Measurements from ENCODE around the gene RASAL2. TPM values are rescaled to one million over a fixed set of nuclear protein-coding genes. Genes with fewer than 3 reads are reported as not detected.

The RASAL2 gene
- total RNA-seq, 5 donors from 2014 or later (not counting 1 experiment from before 2014, with no cell fraction given): 0.05 to 0.19 (median 0.11) TPM; not detected in 1

GRCh38 chr1:178498896-178499675 lies 405.2 kb downstream of the RASAL2 start:
- H3K36me3 Mint-ChIP-seq: no peaks in the 10 kb centered on the region
- ChIA-PET POLR2A (interaction anchor here in 1 of 2 donors (0.5 kb wide), 1 partner anchor 20 kb away, joined by 3 read pairs; no protein-coding TSS in a partner anchor), CTCF (no interaction called here)
- no peak overlapping the region for H3K27ac ChIP-seq (ENCODE audit: low read length)
- no peaks in the 10 kb centered on the region for H3K9me3 Mint-ChIP-seq
- WGBS (ENCODE audit: insufficient coverage): 79% methylated on average over 11 of the region's 16 CpGs
- H3K27ac Mint-ChIP-seq: no peak overlapping the region
- no peaks in the 10 kb centered on the region for H3K4me1 Mint-ChIP-seq
- H3K27me3 Mint-ChIP-seq: peaks cover 5 to 12% of the 10 kb centered on the region in 2 donors
- no peak for DNase-seq
- H3K27me3 ChIP-seq (replicated peaks in 1 of 2; ENCODE audit: control insufficient read depth in 2 of 2, extremely low read depth in 1 of 2, insufficient read depth in 2 of 2, low read length in 1 of 2): peaks cover 0 to 27% of the 10 kb centered on the region in 2 experiments
- no peak overlapping the region for H3K4me3 ChIP-seq (ENCODE audit: control insufficient read depth in 1 of 2, extremely low read depth in 1 of 2, low read length in 1 of 2)
- H3K36me3 ChIP-seq (ENCODE audit: control insufficient read depth in 2 of 2, extremely low read depth in 1 of 2, insufficient read depth in 1 of 2, low read length in 1 of 2): no peaks in the 10 kb centered on the region
- H3K4me1 ChIP-seq (ENCODE audit: control insufficient read depth in 1 of 2, extremely low read depth in 1 of 2, insufficient read depth in 2 of 2, low read length in 2 of 2): no peaks in the 10 kb centered on the region
- H3K9me3 ChIP-seq: no peaks in the 10 kb centered on the region
- ATAC-seq (replicated peaks in 1 of 4): no peak
- H3K4me3 Mint-ChIP-seq: no peak overlapping the region

GRCh38 chr1:178500091-178500770 lies 406.3 kb downstream of the RASAL2 start:
- Mint-ChIP-seq H3K27ac (no peak overlapping the region), H3K9me3 (no peaks in the 10 kb centered on the region), H3K4me1 (no peaks in the 10 kb centered on the region), H3K4me3 (no peak overlapping the region), H3K36me3 (no peaks in the 10 kb centered on the region), H3K27me3 (peaks cover 5 to 17% of the 10 kb centered on the region in 2 donors)
- peaks cover 0 to 32% of the 10 kb centered on the region in 2 experiments for H3K27me3 ChIP-seq (replicated peaks in 1 of 2; ENCODE audit: control insufficient read depth in 2 of 2, extremely low read depth in 1 of 2, insufficient read depth in 2 of 2, low read length in 1 of 2)
- H3K9me3 ChIP-seq: no peaks in the 10 kb centered on the region
- H3K4me1 ChIP-seq (ENCODE audit: control insufficient read depth in 1 of 2, extremely low read depth in 1 of 2, insufficient read depth in 2 of 2, low read length in 2 of 2): no peaks in the 10 kb centered on the region
- H3K27ac ChIP-seq (ENCODE audit: low read length): no peak overlapping the region
- H3K4me3 ChIP-seq (ENCODE audit: control insufficient read depth in 1 of 2, extremely low read depth in 1 of 2, low read length in 1 of 2): no peak overlapping the region
- H3K36me3 ChIP-seq (ENCODE audit: control insufficient read depth in 2 of 2, extremely low read depth in 1 of 2, insufficient read depth in 1 of 2, low read length in 1 of 2): no peaks in the 10 kb centered on the region
- DNase-seq (no peak), ATAC-seq (replicated peaks in 1 of 4) (no peak)
- 92% methylated on average over 8 of the region's 11 CpGs for WGBS (ENCODE audit: insufficient coverage)
- ChIA-PET POLR2A (interaction anchor here in 1 of 2 donors (0.5 kb wide), 1 partner anchor 19 kb away, joined by 3 read pairs; no protein-coding TSS in a partner anchor), CTCF (interaction anchor here in 1 of 2 donors (0.7 kb wide), 1 partner anchor 188 kb away, joined by 3 read pairs; no protein-coding TSS in a partner anchor)

- no peak overlapping the region for H3K27ac ChIP-seq (ENCODE audit: low read length)
- no peak for ATAC-seq (replicated peaks in 1 of 4)
- H3K36me3 Mint-ChIP-seq: no peaks in the 10 kb centered on the region
- H3K9me3 Mint-ChIP-seq: no peaks in the 10 kb centered on the region
- no peak overlapping the region for H3K27ac Mint-ChIP-seq
- DNase-seq: no peak
- no peaks in the 10 kb centered on the region for H3K36me3 ChIP-seq (ENCODE audit: control insufficient read depth in 2 of 2, extremely low read depth in 1 of 2, insufficient read depth in 1 of 2, low read length in 1 of 2)
- CTCF ChIA-PET: interaction anchor here in 1 of 2 donors (0.7 kb wide), 1 partner anchor 189 kb away, joined by 3 read pairs; no protein-coding TSS in a partner anchor
- H3K4me1 Mint-ChIP-seq: no peaks in the 10 kb centered on the region
- peaks cover 0 to 29% of the 10 kb centered on the region in 2 experiments for H3K27me3 ChIP-seq (replicated peaks in 1 of 2; ENCODE audit: control insufficient read depth in 2 of 2, extremely low read depth in 1 of 2, insufficient read depth in 2 of 2, low read length in 1 of 2)
- no peaks in the 10 kb centered on the region for H3K9me3 ChIP-seq
- H3K4me1 ChIP-seq (ENCODE audit: control insufficient read depth in 1 of 2, extremely low read depth in 1 of 2, insufficient read depth in 2 of 2, low read length in 2 of 2): no peaks in the 10 kb centered on the region
- H3K4me3 ChIP-seq (ENCODE audit: control insufficient read depth in 1 of 2, extremely low read depth in 1 of 2, low read length in 1 of 2): no peak overlapping the region
- no peak overlapping the region for H3K4me3 Mint-ChIP-seq
- WGBS (ENCODE audit: insufficient coverage): 91% methylated on average over 8 of the region's 10 CpGs
- H3K27me3 Mint-ChIP-seq: peaks cover 5 to 17% of the 10 kb centered on the region in 2 donors
- POLR2A ChIA-PET: no interaction called here
Observed at GRCh38 chr1:178500936-178501554, 407.1 kb downstream of the RASAL2 start.

- ATAC-seq (replicated peaks in 1 of 4): peak in 2 of 4 experiments; percentile 29 to 43
- Histone ChIP-seq H3K4me1 (ENCODE audit: control insufficient read depth in 1 of 2, extremely low read depth in 1 of 2, insufficient read depth in 2 of 2, low read length in 2 of 2) (no peaks in the 10 kb centered on the region), H3K4me3 (ENCODE audit: control insufficient read depth in 1 of 2, extremely low read depth in 1 of 2, low read length in 1 of 2) (no peak overlapping the region), H3K9me3 (no peaks in the 10 kb centered on the region), H3K27ac (ENCODE audit: low read length) (no peak overlapping the region), H3K27me3 (replicated peaks in 1 of 2; ENCODE audit: control insufficient read depth in 2 of 2, extremely low read depth in 1 of 2, insufficient read depth in 2 of 2, low read length in 1 of 2) (peaks cover 0 to 26% of the 10 kb centered on the region in 2 experiments), H3K36me3 (ENCODE audit: control insufficient read depth in 2 of 2, extremely low read depth in 1 of 2, insufficient read depth in 1 of 2, low read length in 1 of 2) (no peaks in the 10 kb centered on the region)
- ChIA-PET CTCF (no interaction called here), POLR2A (no interaction called here)
- WGBS (ENCODE audit: insufficient coverage): 21% methylated on average over 4 of the region's 5 CpGs
- H3K27ac Mint-ChIP-seq: no peak overlapping the region
- H3K36me3 Mint-ChIP-seq: no peaks in the 10 kb centered on the region
- H3K4me1 Mint-ChIP-seq: no peaks in the 10 kb centered on the region
- H3K4me3 Mint-ChIP-seq: no peak overlapping the region
- H3K9me3 Mint-ChIP-seq: no peaks in the 10 kb centered on the region
- peak in 24 of 35 experiments; percentile 6 to 37 (median 21) for DNase-seq
- H3K27me3 Mint-ChIP-seq: peaks cover 5 to 19% of the 10 kb centered on the region in 2 donors
Observed at GRCh38 chr1:178501705-178502329, 407.9 kb downstream of the RASAL2 start.

- Mint-ChIP-seq H3K4me3 (no peak overlapping the region), H3K9me3 (no peaks in the 10 kb centered on the region), H3K27ac (no peak overlapping the region), H3K27me3 (peaks cover 5 to 19% of the 10 kb centered on the region in 2 donors), H3K36me3 (no peaks in the 10 kb centered on the region), H3K4me1 (no peaks in the 10 kb centered on the region)
- DNase-seq (no peak), ATAC-seq (replicated peaks in 1 of 4) (no peak)
- Histone ChIP-seq H3K36me3 (ENCODE audit: control insufficient read depth in 2 of 2, extremely low read depth in 1 of 2, insufficient read depth in 1 of 2, low read length in 1 of 2) (no peaks in the 10 kb centered on the region), H3K4me1 (ENCODE audit: control insufficient read depth in 1 of 2, extremely low read depth in 1 of 2, insufficient read depth in 2 of 2, low read length in 2 of 2) (no peaks in the 10 kb centered on the region), H3K9me3 (no peaks in the 10 kb centered on the region), H3K27ac (ENCODE audit: low read length) (no peak overlapping the region), H3K4me3 (ENCODE audit: control insufficient read depth in 1 of 2, extremely low read depth in 1 of 2, low read length in 1 of 2) (no peak overlapping the region), H3K27me3 (replicated peaks in 1 of 2; ENCODE audit: control insufficient read depth in 2 of 2, extremely low read depth in 1 of 2, insufficient read depth in 2 of 2, low read length in 1 of 2) (peaks cover 0 to 26% of the 10 kb centered on the region in 2 experiments)
- WGBS (ENCODE audit: insufficient coverage): 17% methylated on average over 1 of the region's 3 CpGs
- POLR2A ChIA-PET: no interaction called here
- CTCF ChIA-PET: no interaction called here
Observed at GRCh38 chr1:178502330-178502714, 408.4 kb downstream of the RASAL2 start.

- H3K4me1 Mint-ChIP-seq: no peaks in the 10 kb centered on the region
- Histone ChIP-seq H3K27ac (ENCODE audit: low read length) (no peak overlapping the region), H3K4me3 (ENCODE audit: control insufficient read depth in 1 of 2, extremely low read depth in 1 of 2, low read length in 1 of 2) (no peak overlapping the region), H3K27me3 (replicated peaks in 1 of 2; ENCODE audit: control insufficient read depth in 2 of 2, extremely low read depth in 1 of 2, insufficient read depth in 2 of 2, low read length in 1 of 2) (peaks cover 0 to 26% of the 10 kb centered on the region in 2 experiments), H3K36me3 (ENCODE audit: control insufficient read depth in 2 of 2, extremely low read depth in 1 of 2, insufficient read depth in 1 of 2, low read length in 1 of 2) (no peaks in the 10 kb centered on the region), H3K4me1 (ENCODE audit: control insufficient read depth in 1 of 2, extremely low read depth in 1 of 2, insufficient read depth in 2 of 2, low read length in 2 of 2) (no peaks in the 10 kb centered on the region), H3K9me3 (no peaks in the 10 kb centered on the region)
- CTCF ChIA-PET: no interaction called here
- no peaks in the 10 kb centered on the region for H3K9me3 Mint-ChIP-seq
- peaks cover 5 to 19% of the 10 kb centered on the region in 2 donors for H3K27me3 Mint-ChIP-seq
- POLR2A ChIA-PET: no interaction called here
- DNase-seq (no peak), ATAC-seq (replicated peaks in 1 of 4) (no peak)
- H3K4me3 Mint-ChIP-seq: no peak overlapping the region
- no peak overlapping the region for H3K27ac Mint-ChIP-seq
- no peaks in the 10 kb centered on the region for H3K36me3 Mint-ChIP-seq
- WGBS (ENCODE audit: insufficient coverage): no CpG with 5 or more reads among the region's 5 CpGs
Observed at GRCh38 chr1:178502856-178503255, 409.0 kb downstream of the RASAL2 start.

All from T-cell (primary cell).